Stimulated activated CD4-positive, alpha-beta T cell treated with anti-CD3 and anti-CD28 coated beads, Interleukin-12 subunit alpha, Interleukin-12 subunit beta, amount 100 ng/mL, for 4 hours (primary cell): ENCODE results near the gene MKNK1.

Experiments
- DNase-seq: peaks from one replicate; pipeline ENCODE4 v3.0.0-alpha.2; 2020

The MKNK1 gene

DNA sequence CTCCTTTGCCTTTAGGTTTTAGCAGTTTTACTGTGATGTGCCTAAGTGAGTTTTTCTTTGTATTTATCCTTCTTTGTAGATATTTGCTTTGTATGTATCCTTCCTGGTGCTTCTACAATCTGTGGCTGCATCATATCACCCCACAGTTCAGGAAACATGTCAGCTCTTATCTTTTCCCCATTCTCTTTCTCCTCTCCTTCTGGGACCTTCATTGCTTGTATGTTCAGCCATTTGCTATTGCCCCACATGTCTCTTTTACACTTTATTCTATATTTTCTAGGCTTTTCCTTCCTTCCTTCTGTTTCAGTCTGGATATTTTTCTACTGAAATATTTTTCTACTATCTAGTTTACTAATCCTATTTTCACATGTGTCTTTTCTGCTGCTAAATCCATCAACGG, 67.5 kb downstream of the MKNK1 start:
- no peak for DNase-seq

GRCh38 chr1:46535063-46535462, 69.0 kb downstream of the MKNK1 start:
- peak; percentile 11 for DNase-seq

- peak; percentile 36 for DNase-seq
Observed at GRCh38 chr1:46533179-46533864, 70.7 kb downstream of the MKNK1 start.

GRCh38 chr1:46532498-46533178, 71.4 kb downstream of the MKNK1 start:
- peak; percentile 75 for DNase-seq

- no peak for DNase-seq
Observed at GRCh38 chr1:46532095-46532494, 72.0 kb downstream of the MKNK1 start.

DNA sequence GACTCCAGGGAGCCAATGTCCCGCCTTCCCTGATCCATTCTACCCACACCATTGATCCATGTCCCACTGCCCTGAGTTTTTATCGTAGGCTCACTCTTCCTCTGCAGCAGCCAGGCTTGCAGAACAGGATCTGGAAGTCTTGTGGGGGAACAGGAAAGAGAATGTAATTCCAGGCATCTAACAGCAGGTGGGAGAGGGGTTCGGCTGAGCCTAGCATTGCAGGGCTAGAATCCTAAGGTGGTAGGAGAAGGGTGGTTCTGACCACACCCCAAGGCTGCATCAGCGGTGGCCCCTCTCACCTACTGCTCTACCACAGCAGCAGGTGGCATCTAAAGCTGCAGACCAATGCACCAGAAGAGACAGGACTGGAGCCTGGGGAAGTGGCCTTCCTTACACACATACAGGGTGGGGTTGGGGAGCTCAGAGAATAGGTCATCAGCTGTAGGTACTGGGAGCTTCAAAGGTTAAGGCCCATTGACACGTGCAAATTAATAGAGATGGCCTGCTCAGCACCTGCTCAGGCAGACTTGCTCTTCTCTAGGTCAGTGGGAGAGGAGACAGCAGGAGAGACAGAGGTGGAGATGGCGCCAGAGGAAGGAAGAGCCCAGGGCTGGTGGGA, 73.2 kb downstream of the MKNK1 start:
- no peak for DNase-seq

DNA sequence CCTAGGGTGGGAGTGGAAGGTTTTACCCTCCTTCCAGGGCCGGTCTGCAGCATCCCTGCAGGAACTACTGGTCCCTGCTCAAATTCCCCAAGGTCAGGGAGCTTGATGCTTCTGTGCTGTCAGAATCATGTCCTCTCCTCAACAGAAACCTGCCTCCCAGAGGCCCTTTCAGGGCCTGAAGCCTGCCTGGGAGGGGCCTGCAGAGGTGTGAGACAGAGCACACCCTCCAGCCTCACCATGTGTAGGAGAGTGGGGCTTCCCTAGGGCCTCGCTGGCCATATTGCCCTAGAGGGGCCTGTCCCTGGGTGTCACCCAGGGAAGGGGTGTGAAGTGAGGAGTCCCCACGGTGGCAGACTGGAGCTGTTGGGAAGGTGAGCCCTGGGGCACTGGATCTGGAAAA, 73.8 kb downstream of the MKNK1 start:
- no peak for DNase-seq

- no peak for DNase-seq
Observed at GRCh38 chr1:46529031-46529630, 74.9 kb downstream of the MKNK1 start.

- no peak for DNase-seq
Observed at GRCh38 chr1:46528297-46528955, 75.6 kb downstream of the MKNK1 start.

- peak; percentile 74 for DNase-seq
Observed at GRCh38 chr1:46527474-46528296, 76.4 kb downstream of the MKNK1 start.

DNA sequence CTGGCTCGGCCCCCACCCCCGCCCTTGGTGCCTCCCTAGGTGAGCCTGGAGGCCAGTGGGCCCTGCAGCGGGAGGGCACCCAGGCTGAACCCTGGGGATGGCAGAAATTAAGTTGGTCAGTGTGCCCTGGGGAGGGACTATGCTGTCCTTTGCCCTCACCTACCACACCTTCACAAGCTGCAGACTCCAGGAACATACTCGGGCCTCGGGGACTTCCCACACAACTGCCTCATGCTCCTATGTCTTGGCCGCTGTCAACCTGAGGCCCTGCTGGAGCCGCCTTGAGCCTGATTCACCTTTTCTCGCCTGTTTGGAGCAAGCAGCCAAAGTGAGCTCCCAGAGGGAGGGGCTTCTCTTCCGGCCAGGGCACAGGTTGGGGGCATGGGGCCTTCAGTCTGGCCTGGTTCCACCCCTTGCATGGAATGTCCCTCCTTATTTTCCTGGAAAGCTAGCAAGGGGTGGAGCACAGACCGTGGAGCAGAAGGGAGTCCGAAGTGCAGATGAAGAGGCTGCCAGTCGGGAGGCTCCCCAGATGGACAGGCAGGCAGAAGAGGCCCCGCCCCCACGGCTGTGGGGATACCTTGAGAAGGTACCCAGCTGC, 77.3 kb downstream of the MKNK1 start:
- DNase-seq, result no peak

GRCh38 chr1:46526013-46526690, 77.9 kb downstream of the MKNK1 start:
- DNase-seq, result no peak

DNA sequence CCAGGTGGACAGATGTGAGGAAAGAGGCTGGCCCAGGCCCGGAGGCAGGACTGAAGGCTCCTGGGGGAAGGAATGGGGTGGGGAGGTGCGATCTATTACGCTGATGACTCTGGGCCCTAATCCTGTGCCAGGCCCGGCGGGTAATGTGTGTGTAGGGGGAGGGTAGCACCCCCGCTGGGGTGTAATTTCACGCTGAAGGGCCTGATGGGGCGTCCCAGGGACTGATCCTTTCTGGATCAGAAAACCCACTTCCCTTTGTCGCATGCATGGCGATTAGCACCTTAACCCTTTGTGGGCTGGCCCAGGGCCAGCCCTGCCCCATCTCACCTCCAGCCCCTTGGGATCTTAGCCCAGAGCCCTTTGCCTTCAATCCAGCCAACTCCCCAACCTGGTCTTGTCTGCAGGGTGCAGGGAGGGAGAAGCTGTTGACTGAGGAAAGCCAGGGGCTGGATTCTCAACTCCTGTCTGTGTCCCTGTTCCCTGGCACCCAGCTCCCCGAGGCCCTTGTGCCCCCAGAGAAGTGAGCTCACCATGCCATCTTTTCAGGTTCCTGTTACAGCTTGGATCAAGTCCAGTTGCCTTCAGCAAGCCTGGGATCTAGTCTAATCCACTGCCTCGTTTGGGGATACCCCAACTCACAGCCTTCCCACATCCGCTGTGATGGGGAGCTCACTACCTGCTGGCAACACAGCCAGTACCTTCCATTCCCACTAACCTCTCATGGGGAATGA, 78.7 kb downstream of the MKNK1 start:
- no peak for DNase-seq

GRCh38 chr1:46524843-46525242, 79.2 kb downstream of the MKNK1 start:
- no peak for DNase-seq

DNA sequence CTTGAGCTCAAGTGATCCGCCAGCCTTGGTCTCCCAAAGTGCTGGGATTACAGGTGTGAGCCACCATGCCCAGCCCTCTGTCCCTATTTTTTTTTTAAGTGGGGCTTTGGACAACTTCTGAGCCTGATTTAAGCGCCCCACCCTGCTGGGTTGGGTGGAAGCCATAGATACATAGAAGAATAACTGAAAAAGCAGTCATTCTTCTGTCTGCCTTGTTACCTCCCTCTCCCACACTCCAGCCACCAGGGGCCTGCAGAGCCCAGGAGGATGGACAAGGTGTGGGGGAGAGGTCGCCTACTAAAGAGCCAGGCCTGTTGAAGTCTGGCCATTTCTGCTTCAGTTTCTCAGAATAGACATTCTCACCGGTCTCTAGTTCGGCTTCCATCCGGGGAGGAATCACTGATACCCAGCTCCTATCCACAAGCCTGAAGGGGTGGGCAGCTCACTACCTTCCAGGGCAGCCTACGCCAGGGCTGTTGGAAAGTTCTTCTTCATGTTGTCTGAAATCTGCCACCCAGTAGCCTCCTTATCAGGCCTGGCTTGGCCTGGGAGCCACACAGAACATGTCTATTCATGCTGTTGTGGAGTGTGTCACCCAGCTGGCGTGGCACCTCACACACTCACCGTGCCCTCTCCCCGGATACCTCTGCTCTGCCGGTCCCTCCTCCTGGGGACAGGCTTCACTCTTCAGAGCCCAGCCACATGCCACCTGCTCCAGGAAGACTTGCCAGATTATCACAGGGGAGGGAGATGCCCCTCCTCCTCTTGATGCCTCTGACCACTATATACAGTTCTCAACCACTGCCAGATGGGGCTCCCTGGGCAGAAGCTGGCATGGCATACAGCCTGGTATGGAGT, 80.3 kb downstream of the MKNK1 start:
- DNase-seq, result no peak

DNA sequence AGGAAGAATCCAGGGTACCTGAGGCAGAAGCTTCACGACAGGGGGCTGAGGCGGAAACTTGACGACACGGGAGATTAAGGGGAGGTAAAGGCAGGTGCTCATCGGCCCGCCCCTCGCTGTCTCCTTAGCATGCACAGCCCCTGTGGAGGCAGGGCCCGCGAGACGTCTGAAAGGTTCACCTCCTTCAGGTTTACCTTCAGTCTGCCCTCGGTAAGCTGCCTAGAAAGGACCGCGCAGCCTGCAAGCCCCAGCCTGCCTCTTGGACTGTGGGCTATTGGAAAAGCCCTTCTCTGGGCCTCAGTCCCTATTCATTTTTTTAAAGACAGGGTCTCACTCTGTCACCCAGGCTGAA, 81.1 kb downstream of the MKNK1 start:
- no peak for DNase-seq

DNA sequence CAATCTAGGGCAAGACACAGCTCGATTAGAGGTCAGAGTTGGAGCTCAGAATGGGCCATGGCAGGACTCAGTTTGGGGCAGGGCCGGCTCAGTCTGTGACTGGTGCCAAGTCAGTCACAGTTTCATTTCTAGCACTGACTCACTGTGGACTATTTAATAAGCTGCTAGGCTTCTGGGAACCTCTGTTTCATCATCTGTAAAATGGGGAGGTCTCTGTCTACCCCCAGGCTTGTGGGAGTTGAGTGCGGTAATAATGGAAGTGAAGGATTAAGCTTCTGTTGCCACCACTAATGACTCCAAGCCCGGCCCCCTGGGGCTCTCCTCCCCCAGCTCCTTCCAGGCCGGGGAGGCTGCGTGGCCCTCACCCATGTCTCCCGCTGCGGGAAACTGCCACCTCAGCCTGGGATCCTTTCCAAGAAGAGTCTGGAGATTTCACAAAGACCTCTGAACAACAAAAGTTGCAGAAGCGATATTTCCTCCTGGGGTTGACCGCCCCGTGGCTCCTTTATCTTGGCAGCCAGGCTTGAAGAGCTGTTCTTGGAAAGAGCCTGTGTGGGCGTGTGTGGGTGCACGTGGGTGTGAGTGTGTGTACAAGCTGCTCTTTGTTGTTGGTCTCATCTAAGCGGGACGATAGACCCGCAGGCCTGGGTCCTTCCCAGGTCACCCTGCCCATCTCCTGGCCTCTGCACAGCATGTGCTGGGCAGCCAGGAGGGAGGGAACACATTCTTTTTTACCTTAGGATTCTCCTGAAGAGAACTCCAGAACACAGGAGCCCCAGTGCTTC, 81.7 kb downstream of the MKNK1 start:
- no peak for DNase-seq

DNA sequence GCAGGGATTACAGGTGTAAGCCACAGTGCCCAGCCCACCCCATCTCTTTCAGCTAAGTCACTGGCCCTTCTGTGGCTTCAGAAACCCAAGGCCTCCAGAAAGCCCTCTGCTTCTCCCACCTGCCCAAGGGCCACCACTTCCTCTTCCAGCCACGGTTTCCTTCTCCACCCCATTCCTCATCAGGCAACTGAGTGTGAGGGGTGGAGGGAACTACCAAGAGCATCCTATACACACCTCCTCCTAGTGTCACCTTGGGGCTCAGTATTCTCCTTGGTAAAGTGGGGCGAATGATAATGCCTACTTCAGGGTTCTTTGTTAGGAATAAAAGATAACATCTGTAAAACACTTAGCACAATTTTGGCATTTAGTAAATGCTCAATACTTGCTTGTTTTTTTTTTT, 82.7 kb downstream of the MKNK1 start:
- DNase-seq, result no peak
